Esophagus (tissue), 2 donors: ENCODE data around the gene KLK10. TPM values are rescaled to one million over a fixed set of nuclear protein-coding genes. Genes with fewer than 3 reads are reported as not detected.
A peak's percentile ranks its signal among the peaks of the same experiment; 100 is the strongest.

ENCODE experiments used
- H3K27ac ChIP-seq, 2 donors: one replicate each; pipeline ENCODE4 v1.5.1; 2013; ENCODE audit warnings: low read depth in 2 of 2, mild to moderate bottlenecking in 2 of 2, inconsistent platforms in 1 of 2, low read length in 1 of 2, moderate library complexity in 1 of 2
- H3K27me3 ChIP-seq, 2 donors: one replicate each; pipeline ENCODE4 v1.6.1; 2013; ENCODE audit warnings: low read length in 2 of 2, control low read depth in 1 of 2, mild to moderate bottlenecking in 1 of 2; ENCODE audit not compliant: insufficient read depth in 2 of 2, control insufficient read depth in 1 of 2
- H3K36me3 ChIP-seq, 2 donors: one replicate each; pipeline ENCODE4 v1.6.1; 2013; ENCODE audit warnings: low read length in 1 of 2; ENCODE audit not compliant: control insufficient read depth in 2 of 2, insufficient read depth in 2 of 2
- H3K4me1 ChIP-seq, 2 donors: one replicate each; pipeline ENCODE4 v1.6.1; 2013; ENCODE audit warnings: low read length in 1 of 2; ENCODE audit not compliant: control insufficient read depth in 2 of 2, insufficient read depth in 2 of 2
- H3K4me3 ChIP-seq, 2 donors: one replicate each; pipeline ENCODE4 v1.5.1; 2013; ENCODE audit warnings: low read length in 2 of 2, mild to moderate bottlenecking in 2 of 2, low read depth in 1 of 2, moderate library complexity in 1 of 2
- H3K9me3 ChIP-seq, 2 donors: one replicate each; pipeline ENCODE4 v1.6.1; 2013; ENCODE audit warnings: mild to moderate bottlenecking in 2 of 2, low read depth in 1 of 2, low read length in 1 of 2, moderate library complexity in 1 of 2; ENCODE audit not compliant: control insufficient read depth in 2 of 2, insufficient read depth in 1 of 2
- WGBS, 2 donors: extraction: QIAGEN DNeasy Blood & Tissue Kit; methylation state at CpG; one replicate each; pipeline ENCODE4 v1.1.7; 2013; 5-methylcytosine and 5-hydroxymethylcytosine counted together
- polyA plus RNA-seq, 2 donors: library from polyadenylated mRNA; stranded (reverse); fragments of 200-250 nt; gene quantifications; one replicate each; pipeline ENCODE4 v1.2.3, GENCODE V29; 2013
- donor health status: healthy with polysubstance abuse.
- donor health status: Bipolar disorder and iron deficiency.

KLK10 gene, protein sequence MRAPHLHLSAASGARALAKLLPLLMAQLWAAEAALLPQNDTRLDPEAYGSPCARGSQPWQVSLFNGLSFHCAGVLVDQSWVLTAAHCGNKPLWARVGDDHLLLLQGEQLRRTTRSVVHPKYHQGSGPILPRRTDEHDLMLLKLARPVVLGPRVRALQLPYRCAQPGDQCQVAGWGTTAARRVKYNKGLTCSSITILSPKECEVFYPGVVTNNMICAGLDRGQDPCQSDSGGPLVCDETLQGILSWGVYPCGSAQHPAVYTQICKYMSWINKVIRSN
- 100 to 1,000 TPM; 223 to 304 TPM for polyA plus RNA-seq

DNA sequence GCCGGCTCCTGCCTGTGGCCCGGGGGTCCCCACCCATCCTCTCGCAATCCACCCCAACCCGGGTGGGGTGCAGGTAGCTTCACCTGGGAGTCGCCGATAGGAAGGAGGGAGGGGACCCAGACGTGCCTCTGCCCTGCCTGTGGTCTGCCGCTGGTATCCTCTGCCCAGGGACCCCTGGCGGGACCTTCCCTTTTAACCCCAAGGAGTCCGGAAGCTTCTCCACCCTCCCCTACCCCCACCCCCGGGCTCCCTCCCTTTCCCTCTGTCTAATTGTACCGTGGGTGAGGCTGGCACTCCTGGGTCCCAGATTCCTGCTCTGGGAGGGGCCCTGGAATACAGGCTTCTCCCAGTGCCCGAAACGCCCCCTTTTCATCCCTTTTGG is at the start of gene KLK10:
TSS of gene KLK10 (minus strand) at position 166 of the 382 bp plus-strand sequence. CDS start 579 bp downstream, outside the sequence.
- Histone ChIP-seq H3K9me3 (no peaks in the 10 kb centered on the region), H3K4me1 (peaks cover 0 to 8% of the 10 kb centered on the region in 2 donors), H3K36me3 (peaks cover 0 to 6% of the 10 kb centered on the region in 2 donors), H3K27ac (peak within 1 kb of the TSS; percentile 94 to 96), H3K4me3 (peak within 1 kb of the TSS; percentile 63), H3K27me3 (peaks cover 0 to 6% of the 10 kb centered on the region in 2 donors)
- WGBS, 2 donors, result 2 to 9% methylated on average over 14 of the region's 14 CpGs

DNA sequence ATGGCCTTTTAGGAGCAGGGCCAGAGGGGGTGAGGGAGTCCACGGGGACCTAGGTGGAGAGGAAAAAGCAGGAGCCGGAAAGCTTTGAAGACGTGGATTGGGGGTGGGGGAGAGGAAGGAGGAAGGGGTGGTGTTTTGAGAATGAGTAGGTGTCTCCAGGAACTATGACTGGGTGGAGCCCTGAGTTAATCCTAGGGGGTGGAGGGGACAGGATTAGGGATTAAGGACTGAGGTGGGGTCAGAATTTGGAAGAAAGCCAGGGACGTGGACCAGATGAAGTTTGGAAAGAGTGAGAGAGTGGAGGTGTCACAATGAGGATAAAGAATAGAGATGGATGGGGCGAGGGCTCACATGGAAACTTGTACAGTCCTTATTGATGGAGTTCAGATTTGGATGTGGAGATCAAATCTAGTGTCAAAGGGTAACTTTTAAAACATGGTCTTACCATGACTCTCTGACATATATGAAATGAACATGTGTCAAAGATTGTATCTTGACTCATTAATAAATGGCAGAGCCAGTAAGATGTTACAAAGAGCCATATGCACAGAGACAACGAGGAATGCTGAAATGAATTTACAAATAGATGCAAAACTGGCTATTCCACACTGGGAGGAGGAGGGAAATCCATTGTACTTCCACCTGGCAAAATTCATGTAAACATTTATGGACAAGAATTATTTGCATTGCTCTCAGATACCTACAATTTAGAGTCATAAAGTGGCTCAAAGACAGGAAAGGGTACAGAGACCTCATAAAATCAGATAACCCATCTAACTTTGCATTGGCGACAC is 47.1 kb upstream of the KLK10 start:
- H3K4me3 ChIP-seq, result no peak overlapping the region
- no peaks in the 10 kb centered on the region for H3K27me3 ChIP-seq
- WGBS, 2 donors, result 58 to 60% methylated on average over 7 of the region's 7 CpGs
- H3K27ac ChIP-seq, result peak overlapping the region; percentile 88 to 91
- H3K4me1 ChIP-seq, result peaks cover 2 to 26% of the 10 kb centered on the region in 2 donors
- H3K36me3 ChIP-seq, result no peaks in the 10 kb centered on the region
- peaks cover 0 to 3% of the 10 kb centered on the region in 2 donors for H3K9me3 ChIP-seq

DNA sequence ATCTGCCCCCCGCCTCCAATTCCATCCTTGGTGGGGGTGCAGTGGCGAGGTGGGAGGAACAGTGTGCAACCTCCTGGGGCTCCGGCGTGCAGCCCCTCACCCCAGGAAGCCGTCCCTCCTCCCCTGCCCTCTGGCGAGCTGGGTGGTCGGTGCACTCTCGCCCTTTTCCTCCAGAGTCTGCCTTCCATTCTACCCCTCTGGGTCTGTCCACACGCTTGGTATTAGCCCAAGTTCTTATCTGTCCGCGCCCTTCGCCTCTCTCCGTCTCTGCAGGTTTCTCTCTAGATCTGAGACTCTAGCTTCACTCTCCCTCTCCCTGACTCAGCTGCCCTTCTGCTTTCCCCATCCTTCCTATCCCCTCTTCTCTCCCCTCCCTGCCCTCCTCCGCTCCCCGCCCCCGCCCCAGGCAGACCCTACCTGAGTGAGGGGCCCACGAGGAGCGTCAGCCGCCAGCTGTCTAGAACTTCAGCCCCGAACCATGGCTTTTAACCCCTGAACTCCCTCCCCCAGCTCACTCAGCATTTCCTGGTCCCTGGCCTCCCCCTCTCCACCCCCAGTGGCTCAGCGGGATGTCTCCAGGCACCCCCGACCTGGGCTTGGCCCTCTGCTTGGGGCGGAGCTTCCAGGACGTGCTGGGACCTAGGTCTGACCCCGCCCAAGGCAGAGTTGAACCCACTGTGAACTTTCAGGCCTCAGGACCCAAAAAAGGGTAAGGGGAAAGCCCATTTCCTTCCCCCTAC is 45.9 kb upstream of the KLK10 start:
- Histone ChIP-seq H3K9me3 (peaks cover 0 to 3% of the 10 kb centered on the region in 2 donors), H3K27ac (peak overlapping the region; percentile 88 to 91), H3K36me3 (no peaks in the 10 kb centered on the region), H3K4me3 (peak overlapping the region; percentile 49 to 56), H3K27me3 (no peaks in the 10 kb centered on the region), H3K4me1 (peaks cover 2 to 26% of the 10 kb centered on the region in 2 donors)
- WGBS, 2 donors, result 9 to 13% methylated on average over 24 to 25 of the region's 25 CpGs

DNA sequence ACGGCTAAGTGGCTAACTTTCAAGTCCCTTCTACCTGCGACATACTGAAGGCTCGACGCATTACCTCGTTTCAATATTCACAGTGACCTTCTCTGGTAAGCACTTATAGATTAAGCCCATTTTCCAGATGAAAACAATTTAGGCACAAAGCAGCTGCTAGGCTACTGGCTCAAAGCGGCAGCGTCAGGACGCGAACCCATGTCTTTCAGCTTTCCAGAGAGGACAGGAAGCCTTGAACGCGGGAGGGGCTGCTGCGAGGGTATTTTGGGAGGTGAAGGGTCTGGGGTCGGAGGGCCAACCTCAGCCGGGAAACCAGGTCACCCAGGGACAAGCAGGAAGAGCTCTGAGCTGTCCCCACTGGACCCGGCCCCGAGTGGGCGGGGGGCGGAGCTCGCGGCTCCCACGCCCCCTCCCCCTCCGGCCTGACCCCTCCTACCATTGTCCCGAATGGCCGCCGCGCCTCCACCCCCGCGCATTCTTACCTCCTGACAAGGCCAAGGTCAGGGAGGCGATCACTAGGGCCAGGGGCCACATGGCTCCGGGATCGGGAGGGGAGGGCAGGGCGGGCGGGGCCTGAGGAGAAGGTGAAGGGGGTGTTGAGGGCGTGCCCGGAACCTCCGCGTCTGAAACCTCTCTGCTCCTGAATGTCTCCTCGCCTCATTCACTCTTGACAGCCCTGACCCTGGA is 45.2 kb upstream of the KLK10 start, which contains the start of gene KLK13:
TSS of gene KLK13 (minus strand) at position 559 of the 687 bp plus-strand sequence. CDS start at position 534, 25 bp downstream.
- H3K27me3 ChIP-seq, result no peaks in the 10 kb centered on the region
- peak within 1 kb of the TSS; percentile 88 to 91 for H3K27ac ChIP-seq
- H3K4me3 ChIP-seq, result peak within 1 kb of the TSS; percentile 49 to 56
- H3K9me3 ChIP-seq, result peaks cover 0 to 3% of the 10 kb centered on the region in 2 donors
- peaks cover 2 to 24% of the 10 kb centered on the region in 2 donors for H3K4me1 ChIP-seq
- WGBS, 2 donors, result 15 to 22% methylated on average over 31 to 38 of the region's 38 CpGs
- H3K36me3 ChIP-seq, result peaks cover 0 to under 1% of the 10 kb centered on the region in 2 donors

DNA sequence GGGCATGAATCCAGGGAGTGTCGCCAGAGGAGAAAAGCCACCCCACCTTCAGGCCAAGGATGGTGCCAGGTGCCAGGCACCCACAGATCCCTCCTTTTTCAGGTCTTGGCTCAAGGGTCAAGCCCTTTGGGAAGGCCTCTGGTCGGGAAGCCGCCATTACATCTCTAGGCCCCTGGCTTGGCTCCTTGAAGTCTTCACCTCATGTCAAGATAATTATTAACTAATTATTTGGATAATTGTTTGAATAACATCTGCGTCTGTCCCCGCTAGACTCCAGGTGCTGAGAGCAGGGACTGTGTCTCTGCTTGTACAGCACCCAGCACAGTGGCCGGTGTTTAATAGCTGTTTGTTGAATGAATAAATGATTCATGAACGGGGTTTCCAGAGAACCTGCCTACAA is 44.2 kb upstream of the KLK10 start:
- WGBS, 2 donors, result 49 to 68% methylated on average over 7 of the region's 7 CpGs
- peak overlapping the region; percentile 88 to 91 for H3K27ac ChIP-seq
- H3K4me1 ChIP-seq, result peaks cover 2 to 20% of the 10 kb centered on the region in 2 donors
- H3K36me3 ChIP-seq, result peaks cover 0 to 2% of the 10 kb centered on the region in 2 donors
- H3K4me3 ChIP-seq, result peak overlapping the region in 1 of 2 donors; percentile 49
- H3K9me3 ChIP-seq, result peaks cover 0 to 3% of the 10 kb centered on the region in 2 donors
- no peaks in the 10 kb centered on the region for H3K27me3 ChIP-seq

DNA sequence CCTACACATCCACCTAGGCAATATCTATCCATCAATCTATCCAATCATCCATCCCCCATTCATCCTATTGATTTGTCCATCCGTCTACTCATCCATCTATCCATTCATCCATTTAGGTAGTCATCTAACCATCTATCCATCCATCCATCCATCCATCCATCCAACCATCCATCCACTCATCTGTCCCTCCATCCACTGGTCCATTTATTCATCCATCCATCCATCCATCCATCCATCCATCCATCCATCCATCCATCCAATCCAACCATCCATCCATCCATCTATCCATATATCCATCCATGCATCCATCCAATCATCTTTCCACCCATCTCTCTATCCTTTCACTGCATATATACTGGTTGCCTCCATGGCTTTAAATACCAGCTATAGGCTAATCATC is 41.5 kb upstream of the KLK10 start:
- H3K4me3 ChIP-seq, result no peak overlapping the region
- peaks cover 0 to 9% of the 10 kb centered on the region in 2 donors for H3K4me1 ChIP-seq
- WGBS, 2 donors, result 0 to 29% methylated on average over 1 of the region's 1 CpG
- H3K27me3 ChIP-seq, result no peaks in the 10 kb centered on the region
- H3K27ac ChIP-seq, result no peak overlapping the region
- H3K36me3 ChIP-seq, result peaks cover 0 to 12% of the 10 kb centered on the region in 2 donors
- peaks cover 0 to 3% of the 10 kb centered on the region in 2 donors for H3K9me3 ChIP-seq

DNA sequence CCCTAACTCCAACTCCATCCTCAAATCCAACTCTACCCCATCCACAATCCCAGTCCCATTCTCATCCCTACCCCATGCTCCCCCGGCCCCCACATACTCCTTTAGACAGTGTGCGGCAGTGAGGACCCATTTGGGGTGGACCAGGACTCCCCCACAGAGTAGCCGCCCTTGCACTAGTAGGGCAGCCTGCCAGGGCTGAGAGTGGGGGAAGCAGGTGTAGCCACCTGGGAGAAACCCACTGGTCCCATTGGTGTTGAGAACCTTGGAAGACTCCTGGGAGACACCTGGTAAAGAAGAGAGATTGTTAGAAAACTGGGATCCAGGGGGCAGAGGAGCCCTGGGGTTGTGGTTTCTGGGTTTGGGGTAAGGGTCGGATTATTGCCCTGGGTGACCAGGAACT is 40.8 kb upstream of the KLK10 start:
- Histone ChIP-seq H3K27me3 (no peaks in the 10 kb centered on the region), H3K4me3 (no peak overlapping the region), H3K9me3 (peaks cover 0 to 3% of the 10 kb centered on the region in 2 donors), H3K36me3 (peaks cover 0 to 12% of the 10 kb centered on the region in 2 donors), H3K4me1 (peaks cover 0 to 3% of the 10 kb centered on the region in 2 donors), H3K27ac (peak overlapping the region in 1 of 2 donors; percentile 63)
- 68 to 74% methylated on average over 4 of the region's 4 CpGs for WGBS, 2 donors

DNA sequence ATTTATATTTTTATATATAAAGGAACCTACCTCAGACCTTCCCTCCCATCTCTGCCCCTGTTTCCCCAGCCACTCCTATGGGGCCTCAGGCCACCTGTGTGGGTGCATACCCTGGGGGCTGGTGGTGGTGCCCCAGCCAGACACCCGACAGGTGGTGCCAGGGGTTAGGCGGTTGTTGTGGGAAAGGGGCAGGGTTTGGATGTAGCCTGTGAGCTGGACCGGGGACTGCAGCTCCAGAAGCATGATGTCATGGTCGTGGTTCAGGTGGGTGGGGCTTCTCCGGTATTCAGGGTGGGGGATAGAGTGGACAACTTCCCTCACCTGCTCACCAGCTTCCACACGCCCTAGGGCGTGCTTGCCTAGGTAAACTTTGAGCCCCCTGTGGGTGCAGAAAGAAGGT is 40.2 kb upstream of the KLK10 start:
- Histone ChIP-seq H3K36me3 (peaks cover 0 to 12% of the 10 kb centered on the region in 2 donors), H3K4me3 (no peak overlapping the region), H3K27me3 (no peaks in the 10 kb centered on the region), H3K9me3 (no peaks in the 10 kb centered on the region), H3K27ac (peak overlapping the region in 1 of 2 donors; percentile 51), H3K4me1 (no peaks in the 10 kb centered on the region)
- WGBS, 2 donors, result 65 to 78% methylated on average over 6 to 7 of the region's 7 CpGs

DNA sequence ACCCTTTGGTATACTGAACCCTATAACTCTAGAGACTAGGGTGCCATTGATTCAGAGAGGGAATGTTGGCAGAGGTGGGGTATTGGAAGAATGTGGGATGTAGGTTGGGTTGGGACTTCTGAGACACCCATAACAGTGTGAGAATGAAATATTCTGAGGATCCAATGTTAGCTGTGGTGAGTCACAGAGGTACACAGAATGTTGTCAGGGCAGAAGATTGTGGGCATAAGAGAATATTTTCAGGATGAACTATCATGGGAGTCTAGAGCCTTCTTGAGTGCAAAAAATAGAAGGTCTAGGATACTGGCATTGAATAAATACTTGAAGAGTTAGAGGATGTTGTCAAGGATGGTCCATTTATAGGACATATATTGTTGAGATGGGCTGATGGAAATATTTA is 36.4 kb upstream of the KLK10 start:
- H3K36me3 ChIP-seq, result peaks cover 0 to 12% of the 10 kb centered on the region in 2 donors
- H3K27ac ChIP-seq, result no peak overlapping the region
- no peaks in the 10 kb centered on the region for H3K27me3 ChIP-seq
- no peak overlapping the region for H3K4me3 ChIP-seq
- peaks cover 0 to 2% of the 10 kb centered on the region in 2 donors for H3K4me1 ChIP-seq
- H3K9me3 ChIP-seq, result no peaks in the 10 kb centered on the region
